ENCODE results near the gene CBX1.

DNA sequence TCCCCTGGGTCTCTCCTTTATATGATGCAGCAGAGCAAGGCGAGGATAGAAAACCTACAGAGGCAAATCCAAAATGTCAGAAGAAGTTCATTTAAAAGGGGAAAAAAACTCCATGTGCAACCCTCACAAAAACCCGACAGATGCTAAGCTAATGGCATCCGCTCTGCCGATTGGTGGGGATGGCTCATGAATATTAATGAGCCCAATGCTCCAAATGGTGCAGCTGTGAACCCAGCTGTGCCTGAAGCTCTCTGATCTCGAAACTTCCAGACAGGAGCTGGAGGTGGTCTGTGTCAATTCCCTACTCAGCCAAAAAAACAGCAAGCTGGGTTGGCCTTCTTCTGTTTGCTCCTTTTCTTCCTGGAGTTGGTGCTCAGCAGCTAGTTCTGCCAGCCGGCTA, 21.8 kb upstream of the CBX1 start:
- TF ChIP-seq, protein P1, sequence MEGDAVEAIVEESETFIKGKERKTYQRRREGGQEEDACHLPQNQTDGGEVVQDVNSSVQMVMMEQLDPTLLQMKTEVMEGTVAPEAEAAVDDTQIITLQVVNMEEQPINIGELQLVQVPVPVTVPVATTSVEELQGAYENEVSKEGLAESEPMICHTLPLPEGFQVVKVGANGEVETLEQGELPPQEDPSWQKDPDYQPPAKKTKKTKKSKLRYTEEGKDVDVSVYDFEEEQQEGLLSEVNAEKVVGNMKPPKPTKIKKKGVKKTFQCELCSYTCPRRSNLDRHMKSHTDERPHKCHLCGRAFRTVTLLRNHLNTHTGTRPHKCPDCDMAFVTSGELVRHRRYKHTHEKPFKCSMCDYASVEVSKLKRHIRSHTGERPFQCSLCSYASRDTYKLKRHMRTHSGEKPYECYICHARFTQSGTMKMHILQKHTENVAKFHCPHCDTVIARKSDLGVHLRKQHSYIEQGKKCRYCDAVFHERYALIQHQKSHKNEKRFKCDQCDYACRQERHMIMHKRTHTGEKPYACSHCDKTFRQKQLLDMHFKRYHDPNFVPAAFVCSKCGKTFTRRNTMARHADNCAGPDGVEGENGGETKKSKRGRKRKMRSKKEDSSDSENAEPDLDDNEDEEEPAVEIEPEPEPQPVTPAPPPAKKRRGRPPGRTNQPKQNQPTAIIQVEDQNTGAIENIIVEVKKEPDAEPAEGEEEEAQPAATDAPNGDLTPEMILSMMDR (IDR thresholded peaks at IDR 0.05) = no peak
- no peak for TF ChIP-seq POLR2AphosphoS5 (IDR thresholded peaks at IDR 0.05)
- TF ChIP-seq POLR2A (IDR thresholded peaks at IDR 0.05) = no peak
- TF ChIP-seq EP300 (IDR thresholded peaks at IDR 0.05) = no peak

All from suprapubic skin (tissue), 4 donors.